ENCODE results near the gene CFAP299. TPM values are rescaled to one million over a fixed set of nuclear protein-coding genes. Genes with fewer than 3 reads are reported as not detected.

Gene CFAP299
- total and polyA plus RNA-seq, 2 of the 8 experiments (the other 6 are each of a cell fraction or from before 2014, with no cell fraction given): not detected

- TF ChIP-seq CHD7 (IDR thresholded peaks at IDR 0.05; ENCODE audit: insufficient replicate concordance, low read length) (no peak), ATF3 (IDR thresholded peaks at IDR 0.05; ENCODE audit: insufficient read depth, low read depth, low read length) (no peak), BRCA1 (IDR thresholded peaks at IDR 0.05; ENCODE audit: low read depth, low read length) (no peak), MAX (IDR thresholded peaks at IDR 0.05) (no peak), RAD21 (IDR thresholded peaks at IDR 0.05 in 1 of 2, conservative IDR thresholded peaks at IDR 0.05 in 1 of 2; ENCODE audit: low read depth in 2 of 2, low read length in 2 of 2) (no peak), CEBPB (IDR thresholded peaks at IDR 0.05; ENCODE audit: low read depth, low read length) (no peak), SP4 (IDR thresholded peaks at IDR 0.05; ENCODE audit: low read length) (no peak), EZH2 (IDR thresholded peaks at IDR 0.05; ENCODE audit: low read depth, low read length, severe bottlenecking) (no peak), ZNF274 (IDR thresholded peaks at IDR 0.05; ENCODE audit: borderline replicate concordance, extremely low read depth, low read length) (no peak)
These were observed 165.1 kb downstream of the CFAP299 start (continued) for GRCh38 chr4:80500613-80501012.
